Measurements from ENCODE around the gene ROBO2. TPM values are rescaled to one million over a fixed set of nuclear protein-coding genes. Genes with fewer than 3 reads are reported as not detected.

The ROBO2 gene
- total RNA-seq, 4 donors from 2014 or later = under 0.01 to 2.9 (median 1.0) TPM

- Histone ChIP-seq H3K4me3 (no peak overlapping the region), H3K4me1 (no peaks in the 10 kb centered on the region), H3K36me3 (no peaks in the 10 kb centered on the region), H3K27ac (no peak overlapping the region), H3K27me3 (no peaks in the 10 kb centered on the region), H3K9me3 (no peaks in the 10 kb centered on the region)
- no peak for TF ChIP-seq POLR2AphosphoS5 (IDR thresholded peaks at IDR 0.05)
- TF ChIP-seq EP300 (IDR thresholded peaks at IDR 0.05) = no peak
- TF ChIP-seq, protein P1, sequence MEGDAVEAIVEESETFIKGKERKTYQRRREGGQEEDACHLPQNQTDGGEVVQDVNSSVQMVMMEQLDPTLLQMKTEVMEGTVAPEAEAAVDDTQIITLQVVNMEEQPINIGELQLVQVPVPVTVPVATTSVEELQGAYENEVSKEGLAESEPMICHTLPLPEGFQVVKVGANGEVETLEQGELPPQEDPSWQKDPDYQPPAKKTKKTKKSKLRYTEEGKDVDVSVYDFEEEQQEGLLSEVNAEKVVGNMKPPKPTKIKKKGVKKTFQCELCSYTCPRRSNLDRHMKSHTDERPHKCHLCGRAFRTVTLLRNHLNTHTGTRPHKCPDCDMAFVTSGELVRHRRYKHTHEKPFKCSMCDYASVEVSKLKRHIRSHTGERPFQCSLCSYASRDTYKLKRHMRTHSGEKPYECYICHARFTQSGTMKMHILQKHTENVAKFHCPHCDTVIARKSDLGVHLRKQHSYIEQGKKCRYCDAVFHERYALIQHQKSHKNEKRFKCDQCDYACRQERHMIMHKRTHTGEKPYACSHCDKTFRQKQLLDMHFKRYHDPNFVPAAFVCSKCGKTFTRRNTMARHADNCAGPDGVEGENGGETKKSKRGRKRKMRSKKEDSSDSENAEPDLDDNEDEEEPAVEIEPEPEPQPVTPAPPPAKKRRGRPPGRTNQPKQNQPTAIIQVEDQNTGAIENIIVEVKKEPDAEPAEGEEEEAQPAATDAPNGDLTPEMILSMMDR (IDR thresholded peaks at IDR 0.05) = no peak
- TF ChIP-seq POLR2A (IDR thresholded peaks at IDR 0.05) = no peak
- 60 to 71% methylated on average over 8 of the region's 9 CpGs for WGBS, 2 donors (ENCODE audit: low coverage in 1 of 2)
- no peak for ATAC-seq
Measured at GRCh38 chr3:77256584-77257503, 216.9 kb downstream of the ROBO2 start.

- TF ChIP-seq POLR2A (IDR thresholded peaks at IDR 0.05) (no peak), POLR2AphosphoS5 (IDR thresholded peaks at IDR 0.05) (no peak), EP300 (IDR thresholded peaks at IDR 0.05) (no peak)
- TF ChIP-seq, protein P1 (IDR thresholded peaks at IDR 0.05) = no peak
- 51 to 73% methylated on average over 4 to 6 of the region's 6 CpGs for WGBS, 2 donors (ENCODE audit: low coverage in 1 of 2)
- no peaks in the 10 kb centered on the region for H3K4me1 ChIP-seq
- H3K4me3 ChIP-seq = no peak overlapping the region
- H3K27ac ChIP-seq = no peak overlapping the region
- ATAC-seq = no peak
- no peaks in the 10 kb centered on the region for H3K27me3 ChIP-seq
- H3K36me3 ChIP-seq = no peaks in the 10 kb centered on the region
- no peaks in the 10 kb centered on the region for H3K9me3 ChIP-seq
Measured at GRCh38 chr3:77259694-77260093, 219.8 kb downstream of the ROBO2 start.

DNA sequence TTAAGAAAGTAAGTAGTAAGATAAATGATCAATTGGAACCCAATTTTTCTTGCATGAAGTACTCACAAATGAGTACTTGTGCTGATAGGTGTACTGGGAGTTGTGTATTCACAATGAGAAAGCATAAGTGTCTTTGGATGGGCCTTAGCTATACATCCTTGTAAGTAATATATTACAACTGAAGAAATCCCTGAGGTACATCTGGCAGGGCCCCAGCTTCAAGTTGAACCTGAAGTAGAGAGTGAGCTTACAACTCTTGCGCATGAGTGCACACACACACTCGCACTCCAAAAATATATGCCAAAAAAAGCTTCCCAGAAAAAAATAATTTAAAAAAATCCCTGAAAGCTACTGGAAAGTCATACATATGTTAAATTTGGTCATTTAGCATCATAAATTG lies 222.5 kb downstream of the ROBO2 start:
- WGBS, 2 donors (ENCODE audit: low coverage in 1 of 2) = 75 to 91% methylated on average over 2 of the region's 2 CpGs
- Histone ChIP-seq H3K36me3 (no peaks in the 10 kb centered on the region), H3K4me1 (no peaks in the 10 kb centered on the region), H3K27ac (no peak overlapping the region), H3K27me3 (no peaks in the 10 kb centered on the region), H3K4me3 (no peak overlapping the region), H3K9me3 (no peaks in the 10 kb centered on the region)
- ATAC-seq = no peak
- TF ChIP-seq EP300 (IDR thresholded peaks at IDR 0.05) (no peak), POLR2AphosphoS5 (IDR thresholded peaks at IDR 0.05) (no peak), POLR2A (IDR thresholded peaks at IDR 0.05) (no peak)
- TF ChIP-seq, protein P1 (IDR thresholded peaks at IDR 0.05) = no peak

GRCh38 chr3:77267589-77267988 lies 227.7 kb downstream of the ROBO2 start:
- Histone ChIP-seq H3K4me1 (no peaks in the 10 kb centered on the region), H3K4me3 (no peak overlapping the region), H3K9me3 (no peaks in the 10 kb centered on the region), H3K36me3 (no peaks in the 10 kb centered on the region), H3K27me3 (no peaks in the 10 kb centered on the region), H3K27ac (no peak overlapping the region)
- TF ChIP-seq POLR2A (IDR thresholded peaks at IDR 0.05) (no peak), POLR2AphosphoS5 (IDR thresholded peaks at IDR 0.05) (no peak), EP300 (IDR thresholded peaks at IDR 0.05) (no peak)
- TF ChIP-seq, protein P1 (IDR thresholded peaks at IDR 0.05) = no peak
- ATAC-seq = no peak
- WGBS, 2 donors (ENCODE audit: low coverage in 1 of 2) = 96 to 100% methylated on average over 2 to 3 of the region's 3 CpGs

DNA sequence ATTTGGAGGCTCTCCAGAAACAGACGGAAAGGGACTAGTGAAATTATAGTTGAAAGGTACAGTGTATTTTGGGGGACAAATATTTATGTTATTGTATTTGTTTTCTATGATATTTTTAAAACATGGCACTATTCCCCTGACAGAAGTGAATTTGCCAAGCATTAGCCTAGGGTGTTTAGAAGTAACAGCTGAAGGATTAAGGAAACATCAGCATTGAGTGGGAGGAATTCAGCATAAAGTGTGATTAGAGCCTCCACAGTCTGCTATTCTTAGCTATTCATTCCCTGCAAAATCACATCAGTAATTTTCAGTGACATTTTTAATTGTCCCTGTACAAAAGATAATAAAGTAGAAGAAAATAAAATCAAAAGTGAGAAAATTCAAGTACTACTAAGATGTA lies 231.4 kb downstream of the ROBO2 start:
- Histone ChIP-seq H3K27ac (no peak overlapping the region), H3K27me3 (no peaks in the 10 kb centered on the region), H3K4me3 (no peak overlapping the region), H3K4me1 (no peaks in the 10 kb centered on the region), H3K36me3 (no peaks in the 10 kb centered on the region), H3K9me3 (no peaks in the 10 kb centered on the region)
- no peak for ATAC-seq
- TF ChIP-seq POLR2A (IDR thresholded peaks at IDR 0.05) = no peak
- TF ChIP-seq, protein P1 (IDR thresholded peaks at IDR 0.05) = no peak
- no peak for TF ChIP-seq POLR2AphosphoS5 (IDR thresholded peaks at IDR 0.05)
- TF ChIP-seq EP300 (IDR thresholded peaks at IDR 0.05) = no peak
- 36 to 80% methylated on average over 1 of the region's 1 CpG for WGBS, 2 donors (ENCODE audit: low coverage in 1 of 2)
